HG03060 (cell line): ENCODE measurements around the gene EMX2.

Experiments
- ATAC-seq: cut with Tn5 transposase; IDR thresholded peaks from one replicate; pipeline ENCODE4 v1.9.1; 2021; ENCODE audit warnings: low read depth, moderate number of reproducible peaks; ENCODE audit not compliant: unreplicated experiment

Gene EMX2

DNA sequence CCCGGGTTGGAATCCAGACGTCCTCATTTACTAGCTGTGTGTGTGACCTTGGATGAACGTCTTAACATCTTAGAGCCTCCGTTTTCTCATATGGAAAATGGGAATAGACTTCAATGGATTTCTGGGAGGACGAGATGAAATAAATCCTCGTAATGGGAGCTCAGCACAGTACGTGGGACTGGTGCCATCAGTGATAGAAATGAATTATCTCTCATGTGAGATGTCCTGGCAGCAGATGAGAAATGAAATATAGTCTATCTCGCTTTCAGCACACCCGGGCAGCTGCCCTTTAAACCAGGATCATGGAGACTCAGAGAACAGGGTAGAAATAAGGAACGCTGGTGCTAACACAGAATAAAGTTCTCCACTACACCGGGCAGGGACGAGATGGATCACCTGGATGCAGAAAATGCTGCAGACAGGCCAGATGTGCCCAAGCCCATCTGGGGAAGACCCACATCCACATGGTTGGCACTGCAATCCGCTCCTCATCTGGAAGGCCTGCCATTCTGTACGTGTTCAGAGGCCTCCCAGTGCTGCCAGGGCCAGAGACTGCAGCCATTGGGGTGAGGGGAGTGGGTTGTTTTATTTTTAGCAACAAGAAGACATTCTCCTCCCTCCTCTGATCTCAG is 11.1 kb upstream of the EMX2 start:
- no peak for ATAC-seq

DNA sequence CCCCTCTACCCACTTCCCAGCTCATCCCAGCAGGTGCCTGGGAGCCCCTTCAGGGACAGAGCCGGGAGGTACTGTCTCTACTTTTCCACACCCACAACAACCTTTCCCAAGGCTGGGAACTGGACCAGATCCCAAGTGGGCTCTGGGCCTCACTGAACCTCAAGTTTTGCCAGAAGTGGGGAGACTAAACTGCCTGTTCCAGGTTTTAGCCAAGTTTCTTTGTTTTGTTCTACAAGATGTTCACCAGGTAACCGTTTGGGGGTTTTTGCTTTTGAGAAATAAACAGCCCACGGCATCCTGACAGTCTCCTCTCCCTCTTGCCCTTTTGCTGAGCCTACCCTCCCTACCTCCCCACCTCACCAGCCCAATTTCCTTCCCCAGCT is 10.6 kb upstream of the EMX2 start:
- no peak for ATAC-seq

DNA sequence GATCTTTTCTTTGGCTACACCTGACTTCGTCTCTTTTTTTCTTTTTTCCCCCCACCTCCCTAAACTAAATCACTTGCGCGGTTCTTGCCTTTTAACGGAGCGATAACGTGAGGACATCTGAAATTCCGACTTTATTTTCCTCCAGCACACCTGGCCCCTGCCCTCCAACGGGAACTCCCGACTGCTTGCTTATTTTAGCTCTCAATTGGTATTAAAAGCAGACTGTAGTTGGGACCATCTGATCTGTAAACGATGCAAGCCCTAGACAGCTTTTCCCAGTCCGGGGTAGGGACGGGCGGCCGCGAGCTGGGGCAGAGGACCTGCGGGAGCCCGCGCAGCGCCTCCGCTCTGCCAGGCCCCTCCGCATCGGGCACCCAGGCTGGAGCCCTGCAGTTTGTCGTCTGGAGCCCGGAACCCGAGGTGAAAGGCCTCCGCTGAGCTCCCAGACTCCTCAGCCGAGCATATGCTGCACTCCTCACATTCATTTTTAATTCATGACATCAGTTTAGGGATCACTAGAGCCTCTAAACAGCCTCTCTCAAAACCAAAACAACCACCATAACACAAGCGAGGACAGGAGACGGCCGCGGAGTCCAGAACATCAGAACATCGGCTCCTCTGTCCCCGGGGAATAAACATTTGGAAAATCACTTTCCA is 10.0 kb upstream of the EMX2 start:
- ATAC-seq = no peak

GRCh38 chr10:117533507-117534281 is 8.9 kb upstream of the EMX2 start:
- ATAC-seq = no peak

GRCh38 chr10:117534321-117535297 is 7.9 kb upstream of the EMX2 start:
- ATAC-seq = no peak

DNA sequence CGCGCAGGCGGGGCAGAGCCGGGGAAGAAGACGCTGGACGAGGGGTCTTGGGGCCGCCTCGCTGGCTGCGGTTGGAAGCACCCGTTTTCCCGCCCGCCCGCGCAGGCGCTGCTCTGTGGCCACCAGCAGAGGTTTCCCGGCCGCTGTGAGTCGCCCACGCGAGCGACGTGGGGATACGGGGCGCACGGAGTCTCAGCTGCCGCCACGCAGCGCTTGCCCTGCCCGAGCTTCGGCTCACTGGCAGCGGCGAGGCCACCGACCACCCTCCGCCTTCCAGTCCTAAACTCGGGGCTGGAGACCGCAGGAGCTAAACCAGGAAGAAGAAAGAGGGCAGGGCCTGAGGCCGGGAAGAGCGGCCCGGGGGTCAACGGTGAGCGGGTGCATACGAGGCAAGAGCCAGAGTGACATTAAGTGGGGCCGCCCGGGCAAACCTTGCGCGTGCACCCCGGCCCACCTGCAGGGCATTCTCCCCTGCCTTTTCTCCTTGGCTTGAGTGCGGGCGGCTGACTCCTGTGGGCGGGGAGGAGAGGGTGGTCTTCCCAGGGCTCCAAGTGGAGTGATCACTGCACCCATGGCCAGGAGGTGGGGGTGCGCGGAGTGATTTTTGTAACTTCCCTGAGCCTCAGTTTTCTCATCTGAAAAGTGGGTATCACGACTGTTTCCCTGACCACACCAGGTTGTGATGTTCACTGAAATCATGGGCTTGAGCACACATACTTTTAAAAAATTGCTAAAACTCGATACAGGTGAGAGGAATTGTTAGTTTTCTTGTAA is 7.1 kb upstream of the EMX2 start:
- ATAC-seq = no peak

GRCh38 chr10:117536072-117536865 is 6.3 kb upstream of the EMX2 start:
- ATAC-seq = no peak

DNA sequence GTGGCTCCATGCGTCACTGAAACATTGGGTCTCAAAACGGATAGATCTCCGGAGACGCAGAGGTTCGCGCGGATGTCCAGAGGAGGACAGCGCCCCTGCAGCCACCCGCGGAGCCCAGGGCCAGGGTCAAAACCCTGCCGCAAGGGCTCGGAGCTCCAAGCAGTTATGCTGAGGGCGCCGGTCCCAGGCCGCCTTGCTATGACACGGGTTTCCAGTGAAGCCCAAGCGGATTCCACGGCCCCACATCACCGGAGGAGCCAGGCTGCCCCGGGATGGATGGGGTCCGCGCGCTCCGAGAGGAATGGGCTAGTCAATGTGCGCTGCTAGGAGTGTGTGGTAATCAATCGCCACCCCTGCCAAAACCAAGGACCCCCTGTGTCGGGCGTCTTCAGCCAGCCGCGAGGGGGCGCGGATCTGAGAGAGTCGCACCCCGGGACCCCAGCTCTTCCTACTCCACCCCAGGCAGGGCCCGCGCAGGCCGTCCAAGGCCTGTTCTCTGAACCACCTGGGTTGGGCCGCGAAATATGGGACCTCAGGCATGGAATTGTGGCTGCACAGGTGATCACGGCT is 5.6 kb upstream of the EMX2 start:
- no peak for ATAC-seq

GRCh38 chr10:117537436-117537903 is 5.1 kb upstream of the EMX2 start:
- no peak for ATAC-seq

GRCh38 chr10:117537904-117538524 is 4.5 kb upstream of the EMX2 start:
- ATAC-seq = no peak

DNA sequence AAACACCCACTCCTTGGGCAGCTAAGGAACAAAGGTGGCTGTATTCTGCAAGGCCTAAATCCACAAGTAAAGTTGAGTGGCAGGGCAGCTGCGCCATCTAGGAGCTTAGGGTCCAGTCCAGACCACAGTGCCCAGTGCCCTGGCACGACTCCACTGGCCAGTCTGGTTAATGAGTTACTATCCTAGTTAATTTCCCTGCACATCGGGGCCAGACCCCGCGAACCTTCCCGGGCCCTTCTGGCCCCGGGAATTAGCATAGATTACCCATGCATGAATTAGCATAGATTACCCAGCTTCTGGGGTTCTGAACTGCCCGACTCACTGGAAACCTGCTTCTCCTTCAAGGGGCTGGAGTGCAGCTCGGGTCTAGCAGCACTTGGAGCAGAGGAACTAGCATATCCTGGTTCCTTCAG is 3.2 kb upstream of the EMX2 start:
- ATAC-seq = no peak

DNA sequence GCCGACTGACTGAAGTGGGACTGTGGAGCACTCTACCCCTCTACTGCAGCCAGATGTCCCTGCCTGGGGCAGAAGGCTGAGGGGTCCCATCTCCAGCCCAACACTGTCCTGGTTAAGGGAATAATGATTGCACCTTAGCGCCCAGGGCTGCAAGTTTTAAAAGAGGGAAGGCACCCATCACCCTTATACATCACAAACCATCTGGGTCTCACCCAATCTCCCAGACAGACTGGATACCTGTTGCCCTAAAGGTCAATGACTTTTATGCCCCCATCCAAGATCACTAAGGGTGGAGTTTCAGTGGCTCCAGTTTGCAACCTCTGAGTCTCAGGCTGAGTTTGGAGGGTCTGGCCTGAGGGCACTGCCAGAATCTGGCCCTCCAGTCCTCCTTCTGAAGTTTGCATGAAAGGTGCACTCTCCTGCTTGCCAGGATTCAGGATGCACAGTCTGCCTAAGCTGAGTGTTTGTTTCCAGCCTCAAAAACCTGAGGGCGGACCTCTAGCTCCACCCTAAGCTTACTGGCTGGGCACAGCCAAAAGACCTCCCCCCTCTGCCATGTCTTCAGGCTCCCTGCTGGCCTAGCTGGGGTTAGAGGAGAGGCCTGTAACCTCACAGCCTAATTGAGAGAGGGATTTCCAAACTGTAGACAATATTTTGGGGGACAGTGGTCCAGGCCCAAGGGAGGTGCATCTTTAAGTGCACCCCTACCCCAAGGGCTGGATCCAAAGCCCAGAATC is 2.5 kb upstream of the EMX2 start:
- ATAC-seq = no peak

DNA sequence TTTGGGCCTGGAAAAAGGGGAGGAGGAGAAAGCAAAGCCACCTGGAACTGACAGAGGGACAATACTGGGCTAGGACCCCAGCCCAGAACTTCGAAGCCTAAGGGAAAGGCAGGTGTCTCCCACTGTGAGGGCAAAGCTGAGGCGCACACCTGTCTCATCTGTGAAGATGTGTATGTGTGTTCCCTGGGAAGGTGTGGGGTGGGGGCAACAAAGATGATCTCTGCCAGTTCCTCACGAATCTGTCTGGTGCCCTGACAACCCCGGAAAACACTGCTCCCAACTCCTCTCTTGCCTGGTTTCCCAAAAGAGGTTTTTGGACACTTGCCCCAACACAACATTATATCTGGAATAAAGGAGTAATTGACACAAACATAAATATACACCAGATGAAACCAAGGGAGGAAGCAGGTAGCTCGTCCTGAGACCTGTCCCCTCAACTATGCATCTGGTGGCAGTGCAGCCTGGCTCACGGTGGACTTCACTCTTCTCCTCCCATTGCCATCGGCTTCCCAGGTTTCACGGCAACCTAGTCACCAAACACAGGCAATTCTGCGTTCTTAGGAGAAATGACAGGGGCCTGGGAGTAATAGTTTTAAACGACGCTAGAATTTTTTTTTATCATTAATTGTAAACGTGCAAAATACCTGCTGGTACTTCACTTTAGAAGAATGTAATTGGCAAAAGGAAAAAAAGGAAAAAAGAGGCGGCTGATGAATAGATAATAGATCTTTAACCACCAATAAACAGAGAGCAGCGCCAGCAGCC is 1.7 kb upstream of the EMX2 start:
- no peak for ATAC-seq

DNA sequence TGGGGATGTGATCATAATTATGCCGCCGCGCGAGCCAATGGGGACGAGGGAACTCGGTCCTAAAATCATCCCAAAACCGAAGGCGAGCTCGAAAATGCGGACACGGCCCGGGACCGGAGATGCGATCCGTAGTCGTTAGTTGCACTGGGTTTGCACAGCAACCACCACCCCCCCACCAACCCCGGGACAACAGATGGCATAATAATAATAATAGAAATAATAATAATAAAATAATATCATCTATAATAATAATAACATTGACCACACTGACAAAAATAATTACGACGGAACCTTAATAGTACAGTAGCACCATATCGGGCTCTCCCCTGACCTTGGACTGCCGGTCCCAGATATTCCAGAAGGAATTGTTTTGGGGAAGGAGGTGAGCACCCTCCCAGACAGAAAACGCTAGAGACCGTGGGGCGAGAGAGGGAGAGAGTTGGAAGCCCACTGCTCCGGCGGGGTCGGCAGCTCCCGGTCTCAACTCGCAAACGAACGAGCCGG is 1.1 kb upstream of the EMX2 start:
- ATAC-seq = no peak

DNA sequence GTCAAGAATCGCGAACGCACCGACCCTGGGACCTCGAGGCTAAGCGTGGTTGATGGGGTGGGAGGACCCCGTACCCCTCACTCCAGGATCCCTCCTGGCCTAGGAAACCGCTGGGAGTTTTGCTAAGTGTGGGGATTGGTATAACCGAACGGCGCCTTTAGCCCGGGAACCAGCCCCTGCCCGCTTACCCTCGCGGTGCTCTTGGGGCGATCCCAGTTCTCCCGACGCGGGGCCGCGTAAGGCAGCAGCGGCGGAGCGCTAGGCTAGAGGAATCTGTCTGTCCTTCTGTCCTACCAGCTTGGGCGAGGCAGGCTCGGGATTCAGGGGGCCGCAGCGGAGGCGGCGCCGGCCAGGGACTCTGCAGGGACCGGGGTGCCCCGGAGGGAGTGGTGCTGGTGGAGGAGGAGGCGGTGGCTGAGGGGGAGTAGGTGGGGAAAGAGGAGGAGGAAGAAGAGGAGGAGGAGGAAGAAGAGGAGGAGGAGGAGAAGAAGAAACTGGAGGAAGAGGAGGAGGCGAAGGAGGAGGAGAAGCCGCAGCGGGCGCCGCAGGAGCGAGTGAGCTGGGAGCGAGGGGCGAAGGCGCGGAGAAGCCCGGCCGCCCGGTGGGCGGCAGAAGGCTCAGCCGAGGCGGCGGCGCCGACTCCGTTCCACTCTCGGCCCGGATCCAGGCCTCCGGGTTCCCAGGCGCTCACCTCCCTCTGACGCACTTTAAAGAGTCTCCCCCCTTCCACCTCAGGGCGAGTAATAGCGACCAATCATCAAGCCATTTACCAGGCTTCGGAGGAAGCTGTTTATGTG is 439 bp upstream of the EMX2 start:
- ATAC-seq = no peak
